ENCODE measurements around the gene PIK3R5. TPM values are rescaled to one million over a fixed set of nuclear protein-coding genes. Genes with fewer than 3 reads are reported as not detected.

PIK3R5 gene
- total RNA-seq, 2 donors from 2014 or later: 112 to 119 TPM

DNA sequence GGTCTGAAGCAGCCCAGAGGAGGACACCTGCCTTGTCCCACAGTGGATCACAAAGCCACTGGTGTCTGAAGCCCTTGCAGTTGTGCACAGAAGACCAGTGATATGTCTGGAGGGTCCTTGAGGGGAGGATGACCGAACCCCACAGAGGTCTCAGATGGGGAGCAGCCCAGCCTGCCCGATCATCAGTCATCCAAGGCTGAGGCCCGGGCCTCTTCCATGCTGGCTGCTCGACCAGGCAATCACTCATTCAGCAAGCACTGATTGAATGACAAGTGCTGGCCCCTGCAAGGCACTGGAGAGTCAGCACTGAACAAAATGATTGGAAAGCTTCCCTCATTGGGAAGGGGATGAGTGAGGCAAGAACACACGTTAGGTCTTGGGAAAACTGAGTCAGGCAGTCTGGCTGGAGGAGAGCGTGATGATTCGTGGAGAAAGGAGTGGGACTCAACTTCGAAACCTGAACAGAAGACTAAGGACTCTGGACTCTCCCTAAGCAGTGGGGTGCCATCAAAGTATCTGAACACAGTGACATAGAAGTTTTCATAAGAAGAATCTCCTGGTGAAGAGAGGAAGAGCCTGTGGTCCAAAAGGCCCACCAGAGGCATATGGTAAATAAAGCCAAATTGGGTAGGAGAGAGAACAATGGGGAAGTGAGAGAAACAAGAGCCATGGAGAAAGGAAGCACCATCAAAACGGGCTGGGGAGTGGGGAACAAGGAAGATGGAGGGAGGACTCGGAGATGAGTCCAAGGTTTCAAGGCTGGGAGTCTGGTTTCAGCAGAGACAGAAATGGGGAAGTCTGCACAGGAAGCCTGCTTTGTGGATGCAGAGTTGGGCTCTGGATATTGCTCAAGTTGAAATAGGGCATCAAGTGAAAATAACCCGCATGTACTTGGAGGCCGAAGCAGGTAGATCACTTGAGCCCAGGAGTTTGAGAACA lies 10.2 kb downstream of the PIK3R5 start:
- H3K27ac Mint-ChIP-seq: peak overlapping the region; percentile 90
- peak overlapping the region; percentile 81 for H3K4me3 Mint-ChIP-seq
- DNase-seq (ENCODE audit: low spot score) (no peak), ATAC-seq (no peak)
- no peaks in the 10 kb centered on the region for H3K27me3 Mint-ChIP-seq
- H3K4me1 Mint-ChIP-seq (ENCODE audit: low read depth in 2 of 2): peaks cover 89 to 91% of the 10 kb centered on the region in 2 donors
- H3K36me3 Mint-ChIP-seq: peaks cover 54% of the 10 kb centered on the region
- peaks cover 5% of the 10 kb centered on the region for H3K9me3 Mint-ChIP-seq

DNA sequence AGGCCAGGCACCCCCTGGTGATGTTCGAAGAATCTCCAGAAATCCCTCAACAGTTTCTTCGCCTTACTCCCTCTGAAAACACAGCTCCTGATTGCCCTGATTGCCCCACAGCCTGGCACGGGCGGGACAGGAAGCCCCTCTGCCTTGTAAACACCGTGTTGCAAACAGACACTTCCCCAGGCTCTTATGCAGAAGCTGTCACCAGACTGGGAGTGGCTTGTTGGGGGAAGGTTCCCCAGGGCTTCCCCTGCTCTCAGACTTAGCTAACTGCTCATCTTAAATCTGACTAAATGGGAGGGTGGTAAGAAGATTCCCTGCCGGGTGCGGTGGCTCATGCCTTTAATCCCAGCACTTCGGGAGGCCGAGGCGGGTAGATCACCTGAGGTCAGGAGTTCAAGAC lies 11.2 kb downstream of the PIK3R5 start:
- H3K27me3 Mint-ChIP-seq: no peaks in the 10 kb centered on the region
- peaks cover 83 to 86% of the 10 kb centered on the region in 2 donors for H3K4me1 Mint-ChIP-seq (ENCODE audit: low read depth in 2 of 2)
- H3K27ac Mint-ChIP-seq: peak overlapping the region; percentile 90
- peaks cover 49% of the 10 kb centered on the region for H3K36me3 Mint-ChIP-seq
- peak; percentile 89 for DNase-seq (ENCODE audit: low spot score)
- H3K4me3 Mint-ChIP-seq: peak overlapping the region; percentile 81
- H3K9me3 Mint-ChIP-seq: peaks cover 5% of the 10 kb centered on the region
- peak; percentile 85 to 91 for ATAC-seq

DNA sequence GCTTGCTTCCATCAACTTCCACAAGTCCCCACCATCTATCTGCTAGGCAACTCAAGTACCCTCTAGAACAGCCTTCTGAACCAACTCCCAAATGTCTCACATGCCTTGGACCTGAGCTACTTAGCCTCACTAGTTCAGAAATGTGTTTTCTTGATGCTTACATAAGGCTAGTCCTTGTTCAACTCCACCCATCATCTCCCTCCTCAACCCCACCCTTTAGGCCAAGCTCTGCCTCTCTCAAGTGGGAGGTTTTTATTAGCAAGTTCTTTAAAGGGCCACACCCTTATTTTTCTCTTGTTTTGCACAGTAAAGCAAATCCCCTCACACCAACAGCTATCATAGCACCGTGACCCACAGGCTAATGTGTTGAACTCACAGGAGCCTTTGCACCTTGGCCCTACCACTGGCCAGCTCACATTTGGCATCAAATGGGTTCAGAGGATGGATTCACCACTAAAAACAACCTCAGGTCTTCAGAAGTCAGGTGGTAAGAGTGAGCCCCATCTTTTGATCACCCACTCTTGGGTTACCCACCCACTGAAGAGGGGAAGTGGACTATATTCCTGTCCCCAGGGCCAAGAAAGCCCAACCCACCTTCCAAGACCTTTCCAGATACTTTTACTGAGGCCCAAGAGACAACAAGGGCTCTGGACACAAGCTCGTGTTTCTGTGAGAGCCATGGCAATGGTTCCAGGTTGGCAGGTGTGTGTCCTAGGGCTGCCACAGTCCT lies 12.2 kb downstream of the PIK3R5 start:
- ATAC-seq: no peak
- H3K4me3 Mint-ChIP-seq: peak overlapping the region; percentile 31
- peaks cover 44% of the 10 kb centered on the region for H3K36me3 Mint-ChIP-seq
- H3K9me3 Mint-ChIP-seq: peaks cover 5% of the 10 kb centered on the region
- no peak for DNase-seq (ENCODE audit: low spot score)
- peak overlapping the region; percentile 78 to 90 for H3K27ac Mint-ChIP-seq
- H3K4me1 Mint-ChIP-seq (ENCODE audit: low read depth in 2 of 2): peaks cover 83 to 86% of the 10 kb centered on the region in 2 donors
- no peaks in the 10 kb centered on the region for H3K27me3 Mint-ChIP-seq

DNA sequence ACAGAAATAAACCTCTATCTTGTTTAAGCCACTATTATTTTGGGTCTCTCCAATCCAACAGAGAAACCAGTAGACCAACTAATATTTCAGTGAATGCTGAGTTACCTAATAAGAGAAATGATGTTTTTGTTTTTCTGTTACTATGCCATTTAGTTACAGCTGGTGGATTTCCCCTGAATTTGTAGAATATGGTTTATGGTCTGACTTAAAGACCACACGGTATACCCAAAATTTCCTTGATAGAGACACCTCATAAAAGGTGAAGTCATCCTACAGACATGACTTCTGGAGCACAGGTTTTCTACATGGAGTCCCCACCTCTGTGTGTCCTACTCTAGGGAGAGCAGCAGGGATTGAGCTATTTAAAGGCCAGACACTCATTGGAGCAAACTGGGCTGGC lies 13.3 kb downstream of the PIK3R5 start:
- Mint-ChIP-seq H3K27ac (peak overlapping the region; percentile 78 to 90), H3K4me3 (peak overlapping the region; percentile 81), H3K36me3 (peaks cover 43% of the 10 kb centered on the region), H3K27me3 (no peaks in the 10 kb centered on the region), H3K4me1 (ENCODE audit: low read depth in 2 of 2) (peaks cover 81 to 85% of the 10 kb centered on the region in 2 donors), H3K9me3 (peaks cover 8% of the 10 kb centered on the region)
- DNase-seq (ENCODE audit: low spot score) (no peak), ATAC-seq (no peak)

- ATAC-seq (peak; percentile 56 to 66), DNase-seq (ENCODE audit: low spot score) (no peak)
- peaks cover 41% of the 10 kb centered on the region for H3K36me3 Mint-ChIP-seq
- H3K9me3 Mint-ChIP-seq: peaks cover 8% of the 10 kb centered on the region
- peaks cover 81 to 85% of the 10 kb centered on the region in 2 donors for H3K4me1 Mint-ChIP-seq (ENCODE audit: low read depth in 2 of 2)
- no peaks in the 10 kb centered on the region for H3K27me3 Mint-ChIP-seq
- peak overlapping the region; percentile 78 to 90 for H3K27ac Mint-ChIP-seq
- H3K4me3 Mint-ChIP-seq: peak overlapping the region; percentile 81
These were observed 14.3 kb downstream of the PIK3R5 start for GRCh38 chr17:8951206-8951605.

DNA sequence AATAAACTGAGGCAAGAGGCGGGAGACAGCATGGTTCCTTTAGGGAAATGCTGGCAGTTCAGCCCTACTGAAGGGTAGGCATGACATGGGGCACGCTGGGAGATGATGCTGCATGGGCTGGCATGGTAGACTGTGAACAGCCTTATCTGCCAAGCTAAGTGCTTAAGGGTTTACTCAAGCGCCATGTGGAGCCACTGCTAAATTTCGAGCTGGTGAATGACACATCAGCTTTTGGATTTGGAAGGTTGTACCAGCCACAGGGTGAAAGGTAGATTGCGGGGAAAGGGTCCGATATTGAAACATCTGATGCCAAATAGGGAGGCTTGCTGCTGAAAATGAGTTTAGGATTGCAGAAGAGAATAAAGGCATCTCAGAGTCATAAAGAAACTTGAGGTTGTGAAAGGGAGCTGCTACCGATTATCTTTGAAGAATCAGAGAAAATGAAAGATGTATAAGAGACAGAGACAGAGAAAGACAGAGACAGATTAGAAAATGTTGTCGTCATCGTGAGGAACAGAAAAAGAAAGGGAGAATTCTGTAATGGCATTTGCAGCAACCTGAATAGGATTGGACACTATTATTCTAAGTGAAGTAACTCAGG lies 16.3 kb downstream of the PIK3R5 start:
- Mint-ChIP-seq H3K36me3 (peaks cover 42% of the 10 kb centered on the region), H3K4me3 (peak overlapping the region; percentile 77), H3K4me1 (ENCODE audit: low read depth in 2 of 2) (peaks cover 84 to 87% of the 10 kb centered on the region in 2 donors), H3K9me3 (peaks cover 4% of the 10 kb centered on the region), H3K27ac (peak overlapping the region; percentile 74 to 90), H3K27me3 (no peaks in the 10 kb centered on the region)
- ATAC-seq (peak; percentile 67 to 72), DNase-seq (ENCODE audit: low spot score) (no peak)

DNA sequence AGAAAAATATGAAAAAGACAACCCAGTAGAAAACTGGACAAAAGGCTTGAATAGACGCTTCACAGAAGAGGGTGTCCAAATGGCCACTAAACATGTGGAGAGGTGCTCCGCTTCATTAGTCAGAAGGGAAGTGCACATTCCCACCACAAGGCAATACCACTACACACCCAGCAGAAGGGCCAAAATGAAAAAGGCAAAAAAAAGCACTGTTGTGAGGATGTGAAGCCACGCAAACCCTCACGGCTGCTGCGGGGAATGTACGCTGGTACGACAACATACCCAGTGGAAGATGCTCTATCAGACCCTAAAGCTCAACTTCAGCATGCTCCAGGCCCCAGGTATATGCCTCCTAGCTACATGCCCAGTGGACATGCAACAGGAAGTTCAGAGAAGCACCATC lies 17.0 kb downstream of the PIK3R5 start:
- no peaks in the 10 kb centered on the region for H3K27me3 Mint-ChIP-seq
- peak overlapping the region; percentile 77 for H3K4me3 Mint-ChIP-seq
- peaks cover 84 to 87% of the 10 kb centered on the region in 2 donors for H3K4me1 Mint-ChIP-seq (ENCODE audit: low read depth in 2 of 2)
- H3K9me3 Mint-ChIP-seq: peaks cover 4% of the 10 kb centered on the region
- peaks cover 48% of the 10 kb centered on the region for H3K36me3 Mint-ChIP-seq
- H3K27ac Mint-ChIP-seq: peak overlapping the region; percentile 74 to 90
- no peak for DNase-seq (ENCODE audit: low spot score)
- ATAC-seq: peak; percentile 55 to 63

GRCh38 chr17:8947201-8947600 lies 18.3 kb downstream of the PIK3R5 start:
- ATAC-seq: no peak
- H3K27ac Mint-ChIP-seq: peak overlapping the region; percentile 74 to 90
- H3K9me3 Mint-ChIP-seq: peaks cover 4% of the 10 kb centered on the region
- peak overlapping the region; percentile 76 for H3K4me3 Mint-ChIP-seq
- H3K27me3 Mint-ChIP-seq: no peaks in the 10 kb centered on the region
- H3K4me1 Mint-ChIP-seq (ENCODE audit: low read depth in 2 of 2): peaks cover 82 to 84% of the 10 kb centered on the region in 2 donors
- peaks cover 44% of the 10 kb centered on the region for H3K36me3 Mint-ChIP-seq
- no peak for DNase-seq (ENCODE audit: low spot score)

- DNase-seq (ENCODE audit: low spot score) (no peak), ATAC-seq (peak in 1 of 2 donors; percentile 40)
- Mint-ChIP-seq H3K27me3 (no peaks in the 10 kb centered on the region), H3K4me1 (ENCODE audit: low read depth in 2 of 2) (peaks cover 82 to 84% of the 10 kb centered on the region in 2 donors), H3K36me3 (peaks cover 37% of the 10 kb centered on the region), H3K4me3 (peak overlapping the region; percentile 76), H3K27ac (peak overlapping the region; percentile 74 to 90), H3K9me3 (peaks cover 4% of the 10 kb centered on the region)
These were observed 19.0 kb downstream of the PIK3R5 start for GRCh38 chr17:8946476-8946875.

DNA sequence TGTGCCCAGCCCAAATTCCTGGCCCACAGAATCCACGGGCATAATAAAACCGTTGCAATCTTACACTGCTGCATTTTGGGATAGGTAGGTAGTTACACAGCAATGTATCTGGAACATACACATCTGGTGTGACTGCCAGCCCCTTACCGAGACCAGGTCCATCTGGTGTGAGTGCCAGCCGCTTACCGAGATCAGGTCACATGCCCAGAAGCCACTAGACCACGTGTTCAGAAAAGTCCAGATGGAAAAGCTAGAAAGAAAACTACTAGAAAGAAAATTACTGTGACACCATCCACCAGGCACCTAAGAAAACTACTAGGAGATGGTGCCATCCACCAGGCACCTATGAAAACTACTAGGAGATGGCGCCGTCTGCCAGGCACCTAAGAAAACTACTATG lies 19.4 kb downstream of the PIK3R5 start:
- Mint-ChIP-seq H3K27me3 (no peaks in the 10 kb centered on the region), H3K27ac (peak overlapping the region; percentile 74 to 90), H3K9me3 (peaks cover 4% of the 10 kb centered on the region), H3K4me3 (peak overlapping the region; percentile 76), H3K36me3 (peaks cover 33% of the 10 kb centered on the region), H3K4me1 (ENCODE audit: low read depth in 2 of 2) (peaks cover 82 to 84% of the 10 kb centered on the region in 2 donors)
- DNase-seq (ENCODE audit: low spot score) (no peak), ATAC-seq (no peak)

- Mint-ChIP-seq H3K27ac (peak overlapping the region; percentile 74 to 90), H3K36me3 (peaks cover 25% of the 10 kb centered on the region), H3K9me3 (peaks cover 4% of the 10 kb centered on the region), H3K4me1 (ENCODE audit: low read depth in 2 of 2) (peaks cover 85 to 88% of the 10 kb centered on the region in 2 donors), H3K4me3 (peak overlapping the region; percentile 76), H3K27me3 (no peaks in the 10 kb centered on the region)
- DNase-seq (ENCODE audit: low spot score) (no peak), ATAC-seq (no peak)
These were observed 20.8 kb downstream of the PIK3R5 start for GRCh38 chr17:8944748-8945147.

DNA sequence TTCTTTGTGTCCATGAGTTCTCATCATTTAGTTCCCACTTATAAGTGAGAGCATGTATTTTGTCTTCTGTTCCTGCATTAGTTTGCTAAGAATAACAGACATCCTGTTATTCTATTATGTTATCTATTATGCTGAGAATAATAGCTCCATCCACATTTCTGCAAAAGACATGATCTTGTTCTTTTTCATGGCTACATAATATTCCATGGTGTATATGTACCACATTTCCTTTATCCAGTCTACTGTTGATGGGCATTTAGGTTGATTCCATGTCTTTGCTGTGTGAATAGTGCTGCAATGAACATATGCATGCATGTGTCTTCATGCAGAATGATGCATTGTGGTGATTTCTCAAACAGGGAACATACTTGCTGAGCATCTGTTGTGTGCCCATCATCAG lies 21.4 kb downstream of the PIK3R5 start:
- Mint-ChIP-seq H3K36me3 (peaks cover 25% of the 10 kb centered on the region), H3K4me1 (ENCODE audit: low read depth in 2 of 2) (peaks cover 86 to 90% of the 10 kb centered on the region in 2 donors), H3K27me3 (no peaks in the 10 kb centered on the region), H3K9me3 (peaks cover 4% of the 10 kb centered on the region), H3K4me3 (peak overlapping the region; percentile 76), H3K27ac (peak overlapping the region; percentile 74 to 90)
- ATAC-seq: no peak
- no peak for DNase-seq (ENCODE audit: low spot score)

GRCh38 chr17:8941980-8942622 lies 23.4 kb downstream of the PIK3R5 start:
- peaks cover 33% of the 10 kb centered on the region for H3K36me3 Mint-ChIP-seq
- no peaks in the 10 kb centered on the region for H3K27me3 Mint-ChIP-seq
- H3K9me3 Mint-ChIP-seq: peaks cover 3% of the 10 kb centered on the region
- H3K4me3 Mint-ChIP-seq: peak overlapping the region; percentile 92
- peak overlapping the region; percentile 99 for H3K27ac Mint-ChIP-seq
- peaks cover 87 to 89% of the 10 kb centered on the region in 2 donors for H3K4me1 Mint-ChIP-seq (ENCODE audit: low read depth in 2 of 2)
- ATAC-seq (peak; percentile 58 to 59), DNase-seq (ENCODE audit: low spot score) (no peak)

All from natural killer cell treated with Interleukin-12 subunit alpha and Interleukin-12 subunit beta and Interleukin-15 and Interleukin-18, amount 100 ng/mL, for 72 hours (primary cell).